ENCODE results near the gene IFI27L2.

Gene IFI27L2

GRCh38 chr14:94165744-94166143, 36.3 kb upstream of the IFI27L2 start:
- no peak for TF ChIP-seq CTCF (IDR thresholded peaks at IDR 0.05; ENCODE audit: low read depth, low read length)
- H3K9me3 ChIP-seq = no peaks in the 10 kb centered on the region
- H3K27me3 ChIP-seq = peaks cover 3% of the 10 kb centered on the region; the same call in 1 of the 2 replicates
- H3K4me3 ChIP-seq (ENCODE audit: low read depth, low read length) = no peak overlapping the region
- DNase-seq = no peak
- H3K4me1 ChIP-seq = no peaks in the 10 kb centered on the region
- no peaks in the 10 kb centered on the region for H3K36me3 ChIP-seq

- H3K36me3 ChIP-seq = no peaks in the 10 kb centered on the region
- H3K4me3 ChIP-seq (ENCODE audit: low read depth, low read length) = peak overlapping the region; percentile 38
- TF ChIP-seq CTCF (IDR thresholded peaks at IDR 0.05; ENCODE audit: low read depth, low read length) = no peak
- DNase-seq = no peak
- H3K4me1 ChIP-seq = no peaks in the 10 kb centered on the region
- H3K9me3 ChIP-seq = no peaks in the 10 kb centered on the region
- H3K27me3 ChIP-seq = peaks cover 3% of the 10 kb centered on the region; the same call in 1 of the 2 replicates
These were observed 35.5 kb upstream of the IFI27L2 start for GRCh38 chr14:94164685-94165431.

GRCh38 chr14:94163796-94164195, 34.4 kb upstream of the IFI27L2 start:
- Histone ChIP-seq H3K27me3 (peaks cover 3% of the 10 kb centered on the region; the same call in 1 of the 2 replicates), H3K9me3 (no peaks in the 10 kb centered on the region), H3K4me1 (no peaks in the 10 kb centered on the region), H3K4me3 (ENCODE audit: low read depth, low read length) (no peak overlapping the region), H3K36me3 (no peaks in the 10 kb centered on the region)
- no peak for TF ChIP-seq CTCF (IDR thresholded peaks at IDR 0.05; ENCODE audit: low read depth, low read length)
- no peak for DNase-seq

- H3K36me3 ChIP-seq = no peaks in the 10 kb centered on the region
- H3K4me1 ChIP-seq = no peaks in the 10 kb centered on the region
- H3K27me3 ChIP-seq = peaks cover 10% of the 10 kb centered on the region
- H3K4me3 ChIP-seq (ENCODE audit: low read depth, low read length) = no peak overlapping the region
- DNase-seq = no peak
- no peaks in the 10 kb centered on the region for H3K9me3 ChIP-seq
- no peak for TF ChIP-seq CTCF (IDR thresholded peaks at IDR 0.05; ENCODE audit: low read depth, low read length)
These were observed 33.1 kb upstream of the IFI27L2 start for GRCh38 chr14:94162466-94162865.

- DNase-seq = no peak
- Histone ChIP-seq H3K36me3 (no peaks in the 10 kb centered on the region), H3K27me3 (peaks cover 10% of the 10 kb centered on the region), H3K4me1 (no peaks in the 10 kb centered on the region), H3K9me3 (no peaks in the 10 kb centered on the region), H3K4me3 (ENCODE audit: low read depth, low read length) (no peak overlapping the region)
- no peak for TF ChIP-seq CTCF (IDR thresholded peaks at IDR 0.05; ENCODE audit: low read depth, low read length)
These were observed 32.6 kb upstream of the IFI27L2 start for GRCh38 chr14:94161981-94162380.

GRCh38 chr14:94161058-94161457, 31.7 kb upstream of the IFI27L2 start:
- TF ChIP-seq CTCF (IDR thresholded peaks at IDR 0.05; ENCODE audit: low read depth, low read length) = no peak
- no peaks in the 10 kb centered on the region for H3K4me1 ChIP-seq
- no peak overlapping the region for H3K4me3 ChIP-seq (ENCODE audit: low read depth, low read length)
- DNase-seq = no peak
- H3K36me3 ChIP-seq = no peaks in the 10 kb centered on the region
- H3K27me3 ChIP-seq = peaks cover 10% of the 10 kb centered on the region
- no peaks in the 10 kb centered on the region for H3K9me3 ChIP-seq
